K562 (cell line): Measurements from ENCODE around the gene DOLK. TPM values are rescaled to one million over a fixed set of nuclear protein-coding genes. Genes with fewer than 3 reads are reported as not detected.

ENCODE experiments used
- ZNF175 ChIP-seq: fragments of 200-800 bp; sonication (Bioruptor generic); IDR thresholded peaks from 2 replicates; pipeline ENCODE4 v1.6.1; 2016; ENCODE audit warnings: low read depth, mild to moderate bottlenecking, missing genetic modification characterization, missing compliant biosample characterization
- ZNF609 ChIP-seq: sonication (generic); formaldehyde crosslinking; IDR thresholded peaks from 2 replicates; pipeline ENCODE4 v1.8.1; 2023; ENCODE audit warnings: missing genetic modification reagents, mild to moderate bottlenecking, borderline replicate concordance
- polyA plus RNA-seq, 8 experiments: library from polyadenylated mRNA; depleted of rRNA in 4 of 8; stranded (reverse) in 5 of 8; unstranded in 3 of 8; fragments of >200 nt; fragmentation: Nextera tagmentation in 2 of 8; fragmentation: Illumina TruSeq in 1 of 8; extraction: Ambion mirVana in 2 of 8; extraction: Trizol in 1 of 8; gene quantifications; 2 replicates each; pipeline versions ENCODE4 v1.2.1 to v1.2.3, GENCODE V29; 2011 to 2014; ENCODE audit warnings: inconsistent platforms in 1 of 8, missing spikeins in 1 of 8
- total RNA-seq, 7 experiments: library from RNA; depleted of rRNA in 6 of 7; stranded (reverse); fragments of >200 nt in 6 of 7; fragmentation: Illumina TruSeq in 2 of 7; extraction: Trizol in 2 of 7; gene quantifications; 2 replicates each; pipeline versions ENCODE4 v1.2.1 to v1.2.3, GENCODE V29; 2011 to 2021; ENCODE audit warnings: low replicate concordance in 1 of 7
- TF ChIP-seq, protein P1 (sequence below): sonication (generic); formaldehyde crosslinking; IDR thresholded peaks from 2 replicates; pipeline ENCODE4 v1.8.0; 2022; ENCODE audit warnings: mild to moderate bottlenecking, missing genetic modification reagents

DOLK gene
- total and polyA plus RNA-seq, 9 of the 15 experiments (the other 6 are each of a cell fraction or from before 2014, with no cell fraction given), result 2.6 to 14.2 (median 11.7) TPM

DNA sequence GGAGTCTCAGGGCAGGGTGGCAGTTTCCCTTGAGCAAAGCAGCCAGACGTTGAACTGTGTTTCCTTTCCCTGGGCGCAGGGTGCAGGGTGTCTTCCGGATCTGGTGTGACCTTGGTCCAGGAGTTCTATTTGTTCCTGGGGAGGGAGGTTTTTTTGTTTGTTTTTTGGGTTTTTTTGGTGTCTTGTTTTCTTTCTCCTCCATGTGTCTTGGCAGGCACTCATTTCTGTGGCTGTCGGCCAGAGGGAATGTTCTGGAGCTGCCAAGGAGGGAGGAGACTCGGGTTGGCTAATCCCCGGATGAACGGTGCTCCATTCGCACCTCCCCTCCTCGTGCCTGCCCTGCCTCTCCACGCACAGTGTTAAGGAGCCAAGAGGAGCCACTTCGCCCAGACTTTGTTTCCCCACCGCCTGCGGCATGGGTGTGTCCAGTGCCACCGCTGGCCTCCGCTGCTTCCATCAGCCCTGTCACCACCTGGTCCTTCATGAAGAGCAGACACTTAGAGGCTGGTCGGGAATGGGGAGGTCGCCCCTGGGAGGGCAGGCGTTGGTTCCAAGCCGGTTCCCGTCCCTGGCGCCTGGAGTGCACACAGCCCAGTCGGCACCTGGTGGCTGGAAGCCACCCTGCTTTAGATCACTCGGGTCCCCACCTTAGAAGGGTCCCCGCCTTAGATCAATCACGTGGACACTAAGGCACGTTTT, 30.1 kb downstream of the DOLK start (continued):
- TF ChIP-seq ZNF609 (CRISPR knock-in tag) (no peak), ZNF175 (CRISPR knock-in tag) (no peak)
- TF ChIP-seq, protein P1, sequence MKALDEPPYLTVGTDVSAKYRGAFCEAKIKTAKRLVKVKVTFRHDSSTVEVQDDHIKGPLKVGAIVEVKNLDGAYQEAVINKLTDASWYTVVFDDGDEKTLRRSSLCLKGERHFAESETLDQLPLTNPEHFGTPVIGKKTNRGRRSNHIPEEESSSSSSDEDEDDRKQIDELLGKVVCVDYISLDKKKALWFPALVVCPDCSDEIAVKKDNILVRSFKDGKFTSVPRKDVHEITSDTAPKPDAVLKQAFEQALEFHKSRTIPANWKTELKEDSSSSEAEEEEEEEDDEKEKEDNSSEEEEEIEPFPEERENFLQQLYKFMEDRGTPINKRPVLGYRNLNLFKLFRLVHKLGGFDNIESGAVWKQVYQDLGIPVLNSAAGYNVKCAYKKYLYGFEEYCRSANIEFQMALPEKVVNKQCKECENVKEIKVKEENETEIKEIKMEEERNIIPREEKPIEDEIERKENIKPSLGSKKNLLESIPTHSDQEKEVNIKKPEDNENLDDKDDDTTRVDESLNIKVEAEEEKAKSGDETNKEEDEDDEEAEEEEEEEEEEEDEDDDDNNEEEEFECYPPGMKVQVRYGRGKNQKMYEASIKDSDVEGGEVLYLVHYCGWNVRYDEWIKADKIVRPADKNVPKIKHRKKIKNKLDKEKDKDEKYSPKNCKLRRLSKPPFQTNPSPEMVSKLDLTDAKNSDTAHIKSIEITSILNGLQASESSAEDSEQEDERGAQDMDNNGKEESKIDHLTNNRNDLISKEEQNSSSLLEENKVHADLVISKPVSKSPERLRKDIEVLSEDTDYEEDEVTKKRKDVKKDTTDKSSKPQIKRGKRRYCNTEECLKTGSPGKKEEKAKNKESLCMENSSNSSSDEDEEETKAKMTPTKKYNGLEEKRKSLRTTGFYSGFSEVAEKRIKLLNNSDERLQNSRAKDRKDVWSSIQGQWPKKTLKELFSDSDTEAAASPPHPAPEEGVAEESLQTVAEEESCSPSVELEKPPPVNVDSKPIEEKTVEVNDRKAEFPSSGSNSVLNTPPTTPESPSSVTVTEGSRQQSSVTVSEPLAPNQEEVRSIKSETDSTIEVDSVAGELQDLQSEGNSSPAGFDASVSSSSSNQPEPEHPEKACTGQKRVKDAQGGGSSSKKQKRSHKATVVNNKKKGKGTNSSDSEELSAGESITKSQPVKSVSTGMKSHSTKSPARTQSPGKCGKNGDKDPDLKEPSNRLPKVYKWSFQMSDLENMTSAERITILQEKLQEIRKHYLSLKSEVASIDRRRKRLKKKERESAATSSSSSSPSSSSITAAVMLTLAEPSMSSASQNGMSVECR (CRISPR knock-in tag), result no peak
